ENCODE measurements around the gene NACC2. TPM values are rescaled to one million over a fixed set of nuclear protein-coding genes. Genes with fewer than 3 reads are reported as not detected.

Gene NACC2
- total and polyA plus RNA-seq, 2 experiments from 2014 or later, result 11.0 to 13.0 TPM

DNA sequence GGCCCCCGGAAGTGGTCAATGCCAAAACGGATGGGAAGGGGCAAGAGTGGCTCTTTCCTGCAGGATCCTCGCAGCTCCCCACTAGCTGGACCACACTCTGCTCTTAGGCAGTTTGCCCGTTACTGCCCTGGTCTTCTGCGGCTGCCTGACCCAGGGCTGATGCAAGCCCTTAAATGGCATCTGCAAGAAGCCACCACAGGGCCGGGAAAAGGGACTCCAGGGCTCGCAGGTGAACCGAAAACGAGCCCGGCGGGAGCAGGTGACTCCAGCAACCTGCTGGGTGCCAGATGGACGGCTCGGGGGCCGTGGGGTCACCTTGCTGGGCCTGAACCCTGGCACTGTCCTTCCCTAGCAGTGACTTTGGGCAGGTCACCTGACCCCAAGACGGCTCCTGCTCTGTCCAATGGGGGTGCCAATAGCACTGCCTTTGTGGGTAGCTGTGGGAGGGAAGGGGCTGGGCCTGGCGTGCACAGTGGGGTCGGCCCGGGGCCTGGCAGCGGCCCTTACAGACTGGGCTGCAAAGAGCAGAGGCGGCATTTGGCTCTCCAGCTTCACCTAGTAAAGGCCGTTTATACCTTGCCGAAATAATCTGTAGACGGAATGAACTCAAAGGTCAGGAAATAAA, 22.3 kb upstream of the NACC2 start:
- Histone ChIP-seq H3K36me3 (replicated peaks; ENCODE audit: insufficient read depth, low read depth) (no peaks in the 10 kb centered on the region), H4K20me1 (ENCODE audit: insufficient read depth, poor library complexity, severe bottlenecking) (no peaks in the 10 kb centered on the region), H3K4me3 (peak overlapping the region; percentile 87), H3K9me3 (ENCODE audit: low read depth) (no peaks in the 10 kb centered on the region), H2AFZ (peak overlapping the region; percentile 63), H3K4me1 (ENCODE audit: insufficient read depth) (peaks cover 18% of the 10 kb centered on the region), H3K79me2 (peaks cover 40% of the 10 kb centered on the region), H3K27ac (peak overlapping the region; percentile 98), H3K9me2 (replicated peaks; ENCODE audit: insufficient read depth) (no peaks in the 10 kb centered on the region), H3K27me3 (no peaks in the 10 kb centered on the region), H3K4me2 (peak overlapping the region; percentile 99)
- no peak for DNase-seq (ENCODE audit: low spot score)
- 68% methylated on average over 22 of the region's 23 CpGs for WGBS (ENCODE audit: low lambda C conversion rate, missing lambda C conversion rate)
- TF ChIP-seq, protein P1, sequence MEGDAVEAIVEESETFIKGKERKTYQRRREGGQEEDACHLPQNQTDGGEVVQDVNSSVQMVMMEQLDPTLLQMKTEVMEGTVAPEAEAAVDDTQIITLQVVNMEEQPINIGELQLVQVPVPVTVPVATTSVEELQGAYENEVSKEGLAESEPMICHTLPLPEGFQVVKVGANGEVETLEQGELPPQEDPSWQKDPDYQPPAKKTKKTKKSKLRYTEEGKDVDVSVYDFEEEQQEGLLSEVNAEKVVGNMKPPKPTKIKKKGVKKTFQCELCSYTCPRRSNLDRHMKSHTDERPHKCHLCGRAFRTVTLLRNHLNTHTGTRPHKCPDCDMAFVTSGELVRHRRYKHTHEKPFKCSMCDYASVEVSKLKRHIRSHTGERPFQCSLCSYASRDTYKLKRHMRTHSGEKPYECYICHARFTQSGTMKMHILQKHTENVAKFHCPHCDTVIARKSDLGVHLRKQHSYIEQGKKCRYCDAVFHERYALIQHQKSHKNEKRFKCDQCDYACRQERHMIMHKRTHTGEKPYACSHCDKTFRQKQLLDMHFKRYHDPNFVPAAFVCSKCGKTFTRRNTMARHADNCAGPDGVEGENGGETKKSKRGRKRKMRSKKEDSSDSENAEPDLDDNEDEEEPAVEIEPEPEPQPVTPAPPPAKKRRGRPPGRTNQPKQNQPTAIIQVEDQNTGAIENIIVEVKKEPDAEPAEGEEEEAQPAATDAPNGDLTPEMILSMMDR (IDR thresholded peaks at IDR 0.05; ENCODE audit: poor library complexity), result no peak
- no peak for TF ChIP-seq EZH2 (IDR thresholded peaks at IDR 0.05; ENCODE audit: borderline replicate concordance)
- no peak for TF ChIP-seq EZH2phosphoT487 (IDR thresholded peaks at IDR 0.05; ENCODE audit: low read depth, severe bottlenecking, unreplicated experiment)

DNA sequence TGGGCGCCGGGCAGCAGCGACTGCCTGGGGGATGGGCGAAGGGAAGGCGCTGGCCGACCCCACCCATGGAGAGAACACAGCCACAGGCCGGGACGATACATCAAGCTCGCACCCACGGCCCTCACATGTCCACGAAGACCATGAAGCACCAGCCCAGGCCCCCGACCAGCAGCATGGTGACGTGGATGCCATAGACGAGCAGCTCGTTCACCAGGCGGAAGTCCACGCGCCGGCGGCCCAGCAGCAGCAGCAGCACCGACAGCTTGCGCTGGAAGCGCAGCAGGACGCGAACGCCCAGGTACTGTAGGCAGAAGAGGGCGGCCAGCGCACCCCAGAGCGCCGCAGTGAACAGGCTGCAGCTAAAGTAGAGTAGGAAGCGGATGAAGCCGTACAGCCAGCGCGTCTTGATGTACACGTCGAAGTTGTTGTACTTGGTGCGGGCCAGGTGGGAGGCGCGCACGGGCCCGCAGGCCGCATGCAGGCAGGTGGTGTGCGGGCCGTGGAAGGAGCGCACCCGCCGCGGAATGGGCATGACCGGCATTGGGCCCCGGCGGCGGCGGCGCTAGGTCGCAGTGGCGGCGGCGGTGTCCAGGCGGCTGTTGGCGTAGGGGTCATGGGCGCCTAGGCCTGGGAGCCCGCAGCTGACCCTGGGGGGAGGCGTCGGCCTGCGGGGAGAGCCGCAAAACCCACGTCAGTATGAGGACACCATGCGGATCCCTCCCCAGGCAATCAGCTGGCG, 21.4 kb upstream of the NACC2 start:
- H3K4me2 ChIP-seq, result peak overlapping the region; percentile 99
- H3K27ac ChIP-seq, result peak overlapping the region; percentile 98
- H3K79me2 ChIP-seq, result peaks cover 40% of the 10 kb centered on the region
- H2AFZ ChIP-seq, result no peak overlapping the region
- H3K4me1 ChIP-seq (ENCODE audit: insufficient read depth), result peaks cover 18% of the 10 kb centered on the region
- no peak overlapping the region for H3K4me3 ChIP-seq
- no peak for TF ChIP-seq EZH2 (IDR thresholded peaks at IDR 0.05; ENCODE audit: borderline replicate concordance)
- TF ChIP-seq, protein P1 (IDR thresholded peaks at IDR 0.05; ENCODE audit: poor library complexity), result no peak
- TF ChIP-seq EZH2phosphoT487 (IDR thresholded peaks at IDR 0.05; ENCODE audit: low read depth, severe bottlenecking, unreplicated experiment), result no peak
- DNase-seq (ENCODE audit: low spot score), result no peak
- no peaks in the 10 kb centered on the region for H3K27me3 ChIP-seq
- no peaks in the 10 kb centered on the region for H3K9me2 ChIP-seq (replicated peaks; ENCODE audit: insufficient read depth)
- H4K20me1 ChIP-seq (ENCODE audit: insufficient read depth, poor library complexity, severe bottlenecking), result no peaks in the 10 kb centered on the region
- 98% methylated on average over 66 of the region's 69 CpGs for WGBS (ENCODE audit: low lambda C conversion rate, missing lambda C conversion rate)
- no peaks in the 10 kb centered on the region for H3K36me3 ChIP-seq (replicated peaks; ENCODE audit: insufficient read depth, low read depth)
- no peaks in the 10 kb centered on the region for H3K9me3 ChIP-seq (ENCODE audit: low read depth)

DNA sequence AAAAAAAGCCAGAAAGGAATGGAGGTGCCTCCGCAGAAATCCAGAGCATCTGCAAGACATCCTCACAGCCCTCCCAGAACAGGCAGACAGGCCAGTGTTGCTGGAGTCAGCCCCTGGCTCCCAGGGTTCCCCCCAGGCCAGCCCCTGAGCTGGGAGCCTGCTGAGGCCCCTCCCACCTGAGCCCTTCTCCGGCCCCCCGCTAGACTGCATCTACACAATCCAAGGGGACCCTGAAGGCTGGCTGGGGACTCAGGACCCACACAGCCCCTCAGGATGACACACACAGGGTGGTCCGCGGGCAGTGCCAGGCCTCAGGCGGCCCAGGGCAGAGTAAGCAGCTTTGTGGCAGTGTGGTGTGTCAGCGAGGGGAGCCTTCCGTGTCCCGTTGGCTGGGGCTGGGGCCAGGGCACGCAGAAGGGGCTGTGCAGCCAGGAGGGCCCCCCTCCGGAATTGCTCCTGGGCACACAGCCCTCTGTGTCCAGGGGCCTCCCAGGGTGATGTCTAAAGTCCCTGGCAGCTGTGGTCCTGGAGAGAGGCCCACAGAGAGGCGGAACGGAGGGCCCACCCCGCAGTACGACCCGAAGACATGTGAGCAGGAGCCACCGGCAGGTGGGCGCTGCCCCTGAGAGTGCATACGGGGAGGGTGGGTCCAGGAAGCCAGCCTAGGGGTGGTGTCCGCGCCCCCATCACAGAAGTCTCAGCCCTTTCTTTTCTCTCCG, 20.7 kb upstream of the NACC2 start:
- Histone ChIP-seq H2AFZ (no peak overlapping the region), H3K4me2 (no peak overlapping the region), H3K27ac (no peak overlapping the region), H3K4me1 (ENCODE audit: insufficient read depth) (peaks cover 22% of the 10 kb centered on the region), H3K9me3 (ENCODE audit: low read depth) (no peaks in the 10 kb centered on the region), H3K79me2 (peaks cover 40% of the 10 kb centered on the region), H3K27me3 (no peaks in the 10 kb centered on the region), H4K20me1 (ENCODE audit: insufficient read depth, poor library complexity, severe bottlenecking) (no peaks in the 10 kb centered on the region), H3K9me2 (replicated peaks; ENCODE audit: insufficient read depth) (no peaks in the 10 kb centered on the region), H3K36me3 (replicated peaks; ENCODE audit: insufficient read depth, low read depth) (no peaks in the 10 kb centered on the region), H3K4me3 (no peak overlapping the region)
- no peak for DNase-seq (ENCODE audit: low spot score)
- TF ChIP-seq, protein P1 (IDR thresholded peaks at IDR 0.05; ENCODE audit: poor library complexity), result no peak
- no peak for TF ChIP-seq EZH2 (IDR thresholded peaks at IDR 0.05; ENCODE audit: borderline replicate concordance)
- no peak for TF ChIP-seq EZH2phosphoT487 (IDR thresholded peaks at IDR 0.05; ENCODE audit: low read depth, severe bottlenecking, unreplicated experiment)
- WGBS (ENCODE audit: low lambda C conversion rate, missing lambda C conversion rate), result 96% methylated on average over 19 of the region's 22 CpGs

Data from hepatocyte (in vitro differentiated cells).